Body of pancreas (tissue), 4 donors: ENCODE data around the gene ZBTB16.

Experiments
- POLR2A ChIP-seq, 3 donors: fragments of 450-650 bp; IDR thresholded peaks; one replicate each; pipeline ENCODE4 v1.6.1; 2016; ENCODE audit warnings: antibody characterized with exemption in 3 of 3, mild to moderate bottlenecking in 2 of 3
- TF ChIP-seq, protein P1 (sequence below), 7 experiments: fragments of 450-650 bp in 4 of 7; fragments of 200-600 bp in 3 of 7; sonication (generic) in 3 of 7; IDR thresholded peaks; one replicate each; pipeline ENCODE4 v1.5.1; 2016 to 2019; ENCODE audit warnings: antibody characterized with exemption in 7 of 7

DNA sequence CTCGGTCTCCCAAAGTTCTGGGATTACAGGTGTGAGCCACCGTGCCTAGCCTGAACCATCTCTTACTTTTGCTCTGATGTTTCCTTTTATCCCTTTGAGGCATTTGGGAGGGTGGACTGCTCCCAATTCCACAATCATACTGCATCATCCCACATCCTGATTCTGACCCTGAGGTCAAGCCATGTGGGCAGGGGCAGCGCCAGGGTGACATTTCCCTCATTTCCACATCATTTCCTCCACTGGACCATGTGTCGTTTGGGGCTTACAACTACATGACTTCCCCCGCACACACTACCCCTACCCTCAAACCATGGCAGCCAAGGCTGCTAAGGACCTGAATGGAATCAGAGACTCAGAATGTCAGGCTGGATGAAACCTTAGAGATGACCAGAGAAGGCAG lies 26.4 kb upstream of the ZBTB16 start:
- TF ChIP-seq, protein P1, sequence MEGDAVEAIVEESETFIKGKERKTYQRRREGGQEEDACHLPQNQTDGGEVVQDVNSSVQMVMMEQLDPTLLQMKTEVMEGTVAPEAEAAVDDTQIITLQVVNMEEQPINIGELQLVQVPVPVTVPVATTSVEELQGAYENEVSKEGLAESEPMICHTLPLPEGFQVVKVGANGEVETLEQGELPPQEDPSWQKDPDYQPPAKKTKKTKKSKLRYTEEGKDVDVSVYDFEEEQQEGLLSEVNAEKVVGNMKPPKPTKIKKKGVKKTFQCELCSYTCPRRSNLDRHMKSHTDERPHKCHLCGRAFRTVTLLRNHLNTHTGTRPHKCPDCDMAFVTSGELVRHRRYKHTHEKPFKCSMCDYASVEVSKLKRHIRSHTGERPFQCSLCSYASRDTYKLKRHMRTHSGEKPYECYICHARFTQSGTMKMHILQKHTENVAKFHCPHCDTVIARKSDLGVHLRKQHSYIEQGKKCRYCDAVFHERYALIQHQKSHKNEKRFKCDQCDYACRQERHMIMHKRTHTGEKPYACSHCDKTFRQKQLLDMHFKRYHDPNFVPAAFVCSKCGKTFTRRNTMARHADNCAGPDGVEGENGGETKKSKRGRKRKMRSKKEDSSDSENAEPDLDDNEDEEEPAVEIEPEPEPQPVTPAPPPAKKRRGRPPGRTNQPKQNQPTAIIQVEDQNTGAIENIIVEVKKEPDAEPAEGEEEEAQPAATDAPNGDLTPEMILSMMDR (IDR thresholded peaks at IDR 0.05), result no peak
- TF ChIP-seq POLR2A (IDR thresholded peaks at IDR 0.05), result no peak
